Gastrocnemius medialis (tissue), 4 donors: Measurements from ENCODE around the gene LCE3E.

Experiments used
- CTCF ChIP-seq, 5 experiments: fragments of 450-650 bp in 3 of 5; fragments of 200-600 bp in 2 of 5; sonication (generic) in 2 of 5; IDR thresholded peaks in 4 of 5; conservative IDR thresholded peaks in 1 of 5; 1 replicate in 4 of 5; 2 replicates in 1 of 5; pipeline ENCODE4 v1.5.1; 2016 to 2019; ENCODE audit warnings: antibody characterized with exemption in 5 of 5, mild to moderate bottlenecking in 3 of 5, moderate library complexity in 3 of 5
- POLR2A ChIP-seq, 2 donors: fragments of 450-650 bp; IDR thresholded peaks; one replicate each; pipeline ENCODE4 v1.6.1; 2017; ENCODE audit warnings: antibody characterized with exemption in 2 of 2, mild to moderate bottlenecking in 2 of 2, moderate library complexity in 2 of 2

- TF ChIP-seq POLR2A (IDR thresholded peaks at IDR 0.05): no peak
- no peak for TF ChIP-seq CTCF (IDR thresholded peaks at IDR 0.05 in 4 of 5, conservative IDR thresholded peaks at IDR 0.05 in 1 of 5)
These were observed 10.6 kb upstream of the LCE3E start for GRCh38 chr1:152577168-152577567.
